ENCODE data around the gene MMP14.
A peak's percentile ranks its signal among the peaks of the same experiment; 100 is the strongest.
"Not testable (repeated sequence)": the region's sequence is repeated elsewhere in the genome, so short reads cannot be mapped to it uniquely, and the experiment has no call there.

Gene MMP14

DNA sequence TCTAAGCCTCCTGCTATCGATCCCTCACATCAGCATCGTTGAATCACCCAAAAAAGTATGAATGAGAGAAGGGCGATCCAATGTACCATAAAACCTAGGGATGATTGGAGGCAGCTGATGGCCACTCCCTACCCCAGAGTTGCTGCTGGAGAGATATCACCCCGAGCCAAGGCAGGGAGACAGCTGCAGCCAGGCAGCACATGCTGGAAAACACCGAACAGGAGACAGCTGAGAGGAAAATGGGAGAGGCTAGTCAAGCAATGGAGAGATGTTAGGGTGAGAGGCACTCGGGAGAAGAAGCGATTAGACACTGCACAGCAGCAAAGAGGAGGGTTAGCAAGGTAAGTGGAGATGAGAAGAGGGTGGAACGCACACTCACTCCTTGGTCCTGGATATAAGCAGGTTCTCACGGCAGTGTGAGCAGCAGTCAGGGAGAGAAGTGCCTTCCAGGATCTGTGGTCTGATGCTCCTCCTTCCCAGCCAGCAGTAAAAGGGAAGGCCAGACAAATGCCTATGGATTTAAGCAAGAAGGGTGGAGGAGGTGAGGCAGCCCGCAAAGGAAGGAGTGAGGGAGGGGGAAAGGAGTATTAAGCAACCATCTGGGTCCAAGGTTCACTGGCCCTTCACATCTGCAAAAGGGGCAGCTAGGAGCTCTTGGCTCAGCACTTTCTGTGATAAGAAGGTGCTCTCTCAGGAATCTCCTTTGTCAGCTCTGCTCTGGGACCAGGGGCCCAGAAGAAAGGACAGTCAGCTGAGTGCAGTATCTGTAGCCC lies 21.3 kb upstream of the MMP14 start, which contains the start of gene SLC7A7:
Gene SLC7A7, minus strand, starts transcription at position 495 of the 773 bp plus-strand sequence. CDS start 2,037 bp downstream, outside the sequence.
- DNase-seq (ENCODE audit: low spot score) = peak; percentile 28

DNA sequence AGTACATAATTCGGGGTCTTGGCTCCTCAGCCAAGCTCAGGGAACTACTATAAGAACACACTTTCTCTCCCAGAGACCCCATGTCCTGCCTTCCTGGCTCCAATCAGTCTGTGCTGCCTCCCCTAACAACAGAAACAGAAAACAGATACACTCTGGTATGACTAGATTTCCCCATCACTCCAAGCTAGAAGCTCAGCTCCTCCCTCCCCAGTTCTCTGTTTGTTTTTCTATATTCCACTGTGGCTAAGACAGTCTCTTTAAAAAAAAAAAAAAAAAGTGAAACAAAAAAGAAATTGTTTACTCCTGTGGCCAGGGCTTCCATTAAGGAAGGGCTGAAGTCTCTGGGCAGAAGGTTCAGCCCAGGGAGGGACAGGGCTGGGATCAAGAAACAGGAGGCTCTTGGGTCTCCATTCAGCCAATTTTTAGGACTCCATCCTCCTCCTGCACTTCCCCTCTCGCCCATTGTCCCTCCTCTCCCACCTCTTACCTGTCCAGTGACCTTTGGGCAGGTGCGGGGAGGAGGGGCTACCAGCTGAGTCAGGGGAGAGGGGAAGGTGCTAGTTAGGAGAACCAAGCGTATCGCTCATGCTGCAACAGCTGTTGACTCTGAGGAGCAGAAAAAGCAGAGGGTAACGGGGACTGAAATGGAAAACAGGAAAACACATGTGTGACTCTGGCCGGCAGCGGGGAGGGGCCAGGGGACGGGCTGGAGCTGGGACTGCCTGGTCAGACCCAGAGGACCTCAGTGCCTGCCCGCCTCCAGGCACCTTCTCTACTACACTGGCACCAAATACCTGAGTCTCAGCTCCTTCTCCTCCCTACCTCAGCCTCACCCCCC lies 17.0 kb upstream of the MMP14 start:
- DNase-seq (ENCODE audit: low spot score) = peak; percentile 32

DNA sequence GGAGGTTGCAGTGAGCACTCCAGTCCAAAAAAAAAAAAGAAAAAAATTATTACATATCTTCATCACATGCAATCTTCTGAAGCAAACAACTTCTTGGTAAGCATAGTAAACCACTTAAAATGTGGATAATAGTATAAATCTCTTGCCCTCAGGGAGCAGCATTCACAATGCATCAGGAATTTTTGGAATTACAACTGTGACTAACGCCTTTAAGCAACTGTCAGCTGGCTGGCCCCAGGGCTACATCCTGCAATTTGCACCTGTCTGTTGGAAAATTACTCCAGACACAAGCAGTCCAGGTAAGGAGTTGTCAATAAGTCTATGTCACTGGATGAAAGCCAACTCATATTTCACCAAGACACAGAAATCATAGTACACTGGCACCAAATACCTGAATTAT lies 15.7 kb upstream of the MMP14 start:
- DNase-seq (ENCODE audit: low spot score) = no peak

GRCh38 chr14:22821193-22822015 lies 15.0 kb upstream of the MMP14 start:
- DNase-seq (ENCODE audit: low spot score) = no peak

- no peak for DNase-seq (ENCODE audit: low spot score)
Observed at GRCh38 chr14:22822016-22822570, 14.3 kb upstream of the MMP14 start.

DNA sequence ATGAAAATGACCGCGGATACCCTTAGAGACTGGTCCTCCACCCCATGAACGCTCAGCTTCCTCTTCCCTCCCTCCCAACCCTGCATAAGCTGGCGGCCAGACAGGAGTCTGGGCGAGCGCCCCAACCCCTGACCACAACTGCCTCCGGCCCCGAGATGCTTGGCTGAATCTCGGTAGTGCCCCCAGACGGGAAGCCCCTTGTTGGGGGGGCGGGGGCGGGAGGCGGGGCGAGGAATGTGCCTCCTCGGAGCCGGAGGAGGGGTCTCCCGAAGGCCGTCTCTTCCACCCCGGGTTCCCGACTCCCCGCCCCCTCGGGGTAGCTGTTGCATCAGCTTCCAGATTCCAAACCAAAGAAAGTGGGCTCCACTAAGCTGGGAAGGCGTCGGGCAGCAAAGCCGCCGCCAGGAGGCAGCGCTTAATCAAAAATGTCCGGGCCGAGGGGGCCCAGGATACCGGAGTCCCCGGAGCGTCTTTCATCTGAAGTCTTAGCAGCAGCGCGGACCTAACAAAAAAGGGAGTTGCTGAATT lies 13.8 kb upstream of the MMP14 start:
- peak; percentile 83 for DNase-seq (ENCODE audit: low spot score)

- DNase-seq (ENCODE audit: low spot score) = no peak
Observed at GRCh38 chr14:22824711-22825359, 11.6 kb upstream of the MMP14 start.

DNA sequence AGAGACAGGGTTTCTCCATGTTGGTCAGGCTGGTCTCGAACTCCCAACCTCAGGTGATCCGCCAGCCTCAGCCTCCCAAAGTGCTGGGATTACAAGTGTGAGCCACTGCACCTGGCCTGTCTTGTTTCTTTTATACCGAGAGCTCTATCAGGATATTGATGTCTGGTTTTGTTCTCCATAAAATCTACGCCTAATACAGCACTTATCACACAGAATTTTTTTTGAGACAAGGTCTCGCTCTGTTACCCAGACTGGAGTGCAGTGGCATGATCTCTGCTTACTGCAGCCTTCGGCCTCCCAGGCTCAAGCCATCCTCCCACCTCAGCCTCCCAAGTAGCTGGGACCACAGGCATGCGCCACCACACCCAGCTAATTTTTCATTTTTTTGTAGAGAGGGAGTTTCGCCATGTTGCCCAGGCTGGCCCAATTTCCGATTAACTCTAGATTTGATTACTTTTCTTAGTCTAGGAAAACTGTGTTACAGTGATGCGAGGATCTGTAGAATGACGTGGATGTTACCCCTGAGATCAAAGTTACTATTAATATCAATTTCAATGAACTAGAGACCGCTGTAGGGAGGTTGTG lies 7.2 kb upstream of the MMP14 start:
- not testable (repeated sequence) for DNase-seq (ENCODE audit: low spot score)

GRCh38 chr14:22829661-22830442 lies 6.5 kb upstream of the MMP14 start, which contains the start of gene MRPL52:
Gene MRPL52, plus strand, starts transcription at chr14:22829887. Its CDS starts 26 bp downstream, at chr14:22829913.
- DNase-seq (ENCODE audit: low spot score) = peak; percentile 94

DNA sequence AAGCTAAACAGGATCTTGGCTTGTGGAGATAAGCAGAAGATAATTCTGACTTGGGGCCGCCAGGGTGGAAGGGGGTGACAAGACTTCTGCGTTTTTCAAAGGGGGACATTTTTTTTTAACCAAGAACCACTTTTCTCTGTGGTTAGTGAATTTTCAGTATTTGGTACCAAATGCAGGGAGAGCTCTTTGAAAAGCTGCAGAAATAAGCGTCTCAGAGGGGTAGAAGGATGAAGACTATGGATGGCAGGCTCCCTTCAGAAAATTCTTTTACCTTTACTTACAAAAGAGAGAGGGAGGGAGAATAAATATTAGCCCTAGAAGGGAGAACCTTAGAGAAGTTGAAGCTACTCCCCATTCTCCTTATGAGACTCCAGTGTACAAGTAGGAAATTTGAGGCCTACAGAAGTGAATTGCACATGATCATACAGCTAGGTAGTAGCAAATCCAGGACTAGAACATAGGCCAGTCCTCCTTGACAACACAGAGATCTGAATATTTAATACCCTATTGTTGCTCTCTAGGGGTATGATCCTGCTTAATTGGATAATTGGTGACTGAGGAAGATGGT lies 5.9 kb upstream of the MMP14 start:
- DNase-seq (ENCODE audit: low spot score) = no peak

DNA sequence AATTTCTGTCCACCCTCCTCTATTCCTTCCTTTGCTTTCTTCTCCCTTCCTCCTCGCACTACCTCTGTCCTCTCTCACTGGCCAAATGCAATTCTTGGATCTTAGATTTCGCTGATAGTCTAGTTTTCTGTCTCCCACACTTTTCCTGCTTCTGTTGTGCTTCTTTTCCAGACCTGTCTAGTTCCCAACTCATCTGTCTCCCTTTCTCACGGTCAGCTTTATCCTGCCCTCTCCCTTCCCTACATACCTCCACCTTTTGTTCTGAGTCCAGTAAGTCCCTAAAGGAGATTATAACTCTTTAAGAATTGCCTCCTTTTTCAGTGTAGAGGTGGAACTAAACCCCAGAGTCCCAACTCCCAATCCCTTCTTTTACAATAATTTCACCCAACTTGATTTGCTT lies 880 bp upstream of the MMP14 start:
- no peak for DNase-seq (ENCODE audit: low spot score)

DNA sequence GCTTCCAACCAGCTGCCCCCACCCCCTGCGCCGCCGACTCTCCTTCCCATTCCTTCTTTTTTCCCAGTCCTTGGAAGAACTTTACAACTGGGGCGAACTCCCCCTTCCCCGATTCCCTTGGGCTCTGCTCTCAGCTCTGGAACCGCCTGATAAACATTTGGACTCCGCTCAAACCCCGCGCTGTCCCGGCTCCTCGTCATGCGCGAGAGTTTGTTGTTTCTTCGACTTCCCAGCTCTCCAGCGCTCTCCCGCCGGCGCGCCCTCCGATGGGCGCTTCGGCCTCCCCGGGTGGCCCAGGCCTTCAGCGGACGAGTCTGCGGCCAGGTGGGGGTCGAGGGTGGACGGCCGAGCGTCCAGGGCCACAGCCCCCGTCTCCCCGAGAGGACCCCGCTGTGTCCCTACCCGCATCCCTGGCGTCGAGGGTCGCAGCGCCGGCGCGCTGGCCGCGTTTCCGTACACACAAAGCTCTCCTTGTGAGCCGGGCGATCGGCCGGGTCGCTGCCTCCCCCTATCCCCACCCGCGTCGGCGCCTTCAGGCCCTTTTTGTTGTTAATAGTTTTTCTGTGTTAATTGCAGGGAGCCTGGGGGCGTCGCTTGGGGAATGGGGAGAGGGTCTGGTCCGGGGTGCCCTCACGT lies 847 bp downstream of the MMP14 start:
- DNase-seq (ENCODE audit: low spot score) = no peak

GRCh38 chr14:22837750-22838538 lies 1.6 kb downstream of the MMP14 start:
- DNase-seq (ENCODE audit: low spot score) = no peak

DNA sequence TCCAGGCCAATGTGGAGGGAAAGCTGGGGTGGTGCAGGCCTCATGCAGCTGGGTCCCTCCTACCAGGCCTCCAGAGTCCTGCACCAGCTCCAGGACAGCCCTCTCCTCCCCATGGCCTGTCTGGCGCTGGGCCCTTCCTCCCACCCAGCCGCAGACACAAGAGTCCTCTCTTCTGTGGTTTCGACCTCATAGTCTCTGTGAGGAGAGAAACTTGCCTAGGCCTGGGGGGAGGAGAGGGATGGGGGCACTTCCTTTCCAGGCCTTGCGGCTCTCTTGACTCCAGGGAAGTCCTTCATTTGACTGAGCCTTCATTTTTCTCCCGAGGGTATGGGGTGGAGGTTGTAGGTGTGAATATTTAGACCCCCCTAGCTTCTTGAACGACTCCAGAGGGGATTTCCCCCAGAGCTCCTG lies 2.3 kb downstream of the MMP14 start:
- no peak for DNase-seq (ENCODE audit: low spot score)

DNA sequence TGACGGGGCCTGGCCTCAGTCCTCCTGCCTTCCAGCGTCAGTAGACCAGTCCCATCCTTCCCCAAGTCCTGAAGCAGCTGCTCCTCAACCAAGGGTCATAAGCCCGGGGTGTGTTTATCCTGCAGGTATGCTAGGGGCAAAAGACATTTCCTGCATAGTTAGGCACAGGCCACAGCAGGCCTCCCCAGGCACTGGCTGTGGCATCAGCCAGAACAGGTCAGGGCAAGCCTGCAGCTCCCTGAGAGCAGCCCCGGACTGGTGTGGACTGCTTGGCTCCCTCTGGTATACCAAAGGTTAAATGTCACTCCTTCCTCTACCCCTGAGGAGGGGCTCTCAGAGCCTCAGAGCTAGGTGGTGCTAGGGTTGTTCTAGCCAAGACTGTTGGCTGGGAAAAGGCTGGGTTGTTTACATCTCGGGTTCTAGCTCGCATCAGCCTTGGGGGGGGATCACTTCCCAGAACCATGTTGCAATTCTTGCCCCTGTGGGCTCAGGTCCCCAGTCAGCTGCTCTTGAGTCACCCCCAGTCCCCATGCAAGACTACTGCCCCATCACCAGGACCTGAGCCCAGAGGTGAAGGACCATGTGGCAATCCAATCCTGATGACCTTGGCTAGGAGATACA lies 2.9 kb downstream of the MMP14 start:
- DNase-seq (ENCODE audit: low spot score) = no peak

- DNase-seq (ENCODE audit: low spot score) = no peak
Observed at GRCh38 chr14:22841311-22841710, 4.9 kb downstream of the MMP14 start.

DNA sequence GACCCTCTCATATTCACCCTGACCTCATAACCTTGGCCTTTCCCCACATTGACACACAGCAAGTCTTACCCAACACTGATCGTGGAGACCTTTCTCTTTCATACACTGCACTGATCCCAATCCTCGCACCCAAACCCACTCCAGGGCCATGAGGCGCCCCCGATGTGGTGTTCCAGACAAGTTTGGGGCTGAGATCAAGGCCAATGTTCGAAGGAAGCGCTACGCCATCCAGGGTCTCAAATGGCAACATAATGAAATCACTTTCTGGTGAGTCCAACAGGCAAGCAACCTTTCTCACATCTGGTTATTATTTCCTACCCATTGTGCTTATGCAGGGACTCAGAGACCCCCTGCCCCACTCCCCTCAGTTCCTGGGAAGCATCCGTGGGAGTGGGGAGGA lies 5.4 kb downstream of the MMP14 start:
- no peak for DNase-seq (ENCODE audit: low spot score)
